Glomerular visceral epithelial cell (primary cell): ENCODE data around the gene TRNT1.
A peak's percentile ranks its signal among the peaks of the same experiment; 100 is the strongest.

Source experiments
- DNase-seq: peaks from one replicate; pipeline ENCODE4 v3.0.0-alpha.2; 2016; ENCODE audit errors: extremely low spot score

The TRNT1 gene

GRCh38 chr3:3126477-3127431, at the start of gene TRNT1:
TRNT1 (plus strand) TSS chr3:3126940; CDS start chr3:3129041, 2,101 bp downstream.
- DNase-seq, result peak; percentile 92

- no peak for DNase-seq
These were observed 46.4 kb upstream of the TRNT1 start for GRCh38 chr3:3080309-3080708.

- no peak for DNase-seq
These were observed 45.1 kb upstream of the TRNT1 start for GRCh38 chr3:3081381-3082233.

GRCh38 chr3:3082234-3082924, 44.4 kb upstream of the TRNT1 start:
- DNase-seq, result no peak

GRCh38 chr3:3084890-3085289, 41.9 kb upstream of the TRNT1 start:
- no peak for DNase-seq

GRCh38 chr3:3085782-3086181, 41.0 kb upstream of the TRNT1 start:
- no peak for DNase-seq

- DNase-seq, result no peak
These were observed 40.5 kb upstream of the TRNT1 start for GRCh38 chr3:3086239-3086638.

- no peak for DNase-seq
These were observed 39.5 kb upstream of the TRNT1 start for GRCh38 chr3:3087279-3087678.

- DNase-seq, result no peak
These were observed 38.8 kb upstream of the TRNT1 start for GRCh38 chr3:3087716-3088465.

GRCh38 chr3:3089017-3089416, 37.7 kb upstream of the TRNT1 start:
- DNase-seq, result no peak

GRCh38 chr3:3097958-3098357, 28.8 kb upstream of the TRNT1 start:
- DNase-seq, result no peak

- no peak for DNase-seq
These were observed 24.9 kb upstream of the TRNT1 start for GRCh38 chr3:3101660-3102458.

- no peak for DNase-seq
These were observed 24.0 kb upstream of the TRNT1 start for GRCh38 chr3:3102751-3103150.

GRCh38 chr3:3105246-3105645, 21.5 kb upstream of the TRNT1 start:
- no peak for DNase-seq

GRCh38 chr3:3105815-3106214, 20.9 kb upstream of the TRNT1 start:
- no peak for DNase-seq

- DNase-seq, result no peak
These were observed 19.6 kb upstream of the TRNT1 start for GRCh38 chr3:3107181-3107580.

GRCh38 chr3:3107858-3108257, 18.9 kb upstream of the TRNT1 start:
- no peak for DNase-seq

GRCh38 chr3:3109407-3110298, 17.1 kb upstream of the TRNT1 start:
- DNase-seq, result no peak

GRCh38 chr3:3110299-3110630, 16.5 kb upstream of the TRNT1 start, which contains the start of gene IL5RA:
IL5RA (minus strand) TSS chr3:3110374; CDS start chr3:3104984, 5,390 bp downstream.
- DNase-seq, result no peak
